ENCODE results near the gene OR13C8. TPM values are rescaled to one million over a fixed set of nuclear protein-coding genes. Genes with fewer than 3 reads are reported as not detected.

The OR13C8 gene
- total RNA-seq, 4 donors from 2014 or later, result not detected

- H3K9me3 ChIP-seq, result peaks cover 0 to 16% (median 0%) of the 10 kb centered on the region in 4 donors
- no peak for TF ChIP-seq CTCF (IDR thresholded peaks at IDR 0.05)
- no peak for TF ChIP-seq POLR2A (IDR thresholded peaks at IDR 0.05)
- TF ChIP-seq EP300 (IDR thresholded peaks at IDR 0.05), result no peak
- DNase-seq (ENCODE audit: low spot score in 2 of 2), result no peak
- no peak overlapping the region for H3K4me3 ChIP-seq
- 80 to 82% methylated on average over 1 of the region's 1 CpG for WGBS, 2 donors
- no peaks in the 10 kb centered on the region for H3K27me3 ChIP-seq
- H3K36me3 ChIP-seq, result no peaks in the 10 kb centered on the region
- no peak overlapping the region for H3K27ac ChIP-seq
- H3K4me1 ChIP-seq, result no peaks in the 10 kb centered on the region
These were observed 3.6 kb downstream of the OR13C8 start for GRCh38 chr9:104572612-104573011.

- H3K9me3 ChIP-seq, result peaks cover 0 to 16% (median 0%) of the 10 kb centered on the region in 4 donors
- H3K36me3 ChIP-seq, result no peaks in the 10 kb centered on the region
- no peak overlapping the region for H3K27ac ChIP-seq
- no peaks in the 10 kb centered on the region for H3K4me1 ChIP-seq
- no peak overlapping the region for H3K4me3 ChIP-seq
- WGBS, 2 donors, result 60 to 63% methylated on average over 2 of the region's 2 CpGs
- DNase-seq (ENCODE audit: low spot score in 2 of 2), result no peak
- no peak for TF ChIP-seq POLR2A (IDR thresholded peaks at IDR 0.05)
- no peaks in the 10 kb centered on the region for H3K27me3 ChIP-seq
These were observed 6.5 kb downstream of the OR13C8 start for GRCh38 chr9:104575456-104575855.

GRCh38 chr9:104577263-104577662, 8.3 kb downstream of the OR13C8 start:
- Histone ChIP-seq H3K4me1 (no peaks in the 10 kb centered on the region), H3K4me3 (no peak overlapping the region), H3K9me3 (peaks cover 0 to 10% (median 0%) of the 10 kb centered on the region in 4 donors), H3K27me3 (no peaks in the 10 kb centered on the region), H3K36me3 (no peaks in the 10 kb centered on the region), H3K27ac (no peak overlapping the region)
- no peak for DNase-seq (ENCODE audit: low spot score in 2 of 2)
- WGBS, 2 donors, result 83 to 87% methylated on average over 5 of the region's 5 CpGs
- no peak for TF ChIP-seq POLR2A (IDR thresholded peaks at IDR 0.05)
- no peak for TF ChIP-seq EP300 (IDR thresholded peaks at IDR 0.05)
- no peak for TF ChIP-seq CTCF (IDR thresholded peaks at IDR 0.05)

- H3K9me3 ChIP-seq, result no peaks in the 10 kb centered on the region
- H3K4me3 ChIP-seq, result no peak overlapping the region
- 88 to 100% methylated on average over 1 of the region's 1 CpG for WGBS, 2 donors
- no peaks in the 10 kb centered on the region for H3K36me3 ChIP-seq
- no peak for DNase-seq (ENCODE audit: low spot score in 2 of 2)
- TF ChIP-seq POLR2A (IDR thresholded peaks at IDR 0.05) (no peak), EP300 (IDR thresholded peaks at IDR 0.05) (no peak), CTCF (IDR thresholded peaks at IDR 0.05) (no peak)
- H3K4me1 ChIP-seq, result no peaks in the 10 kb centered on the region
- no peaks in the 10 kb centered on the region for H3K27me3 ChIP-seq
- H3K27ac ChIP-seq, result no peak overlapping the region
These were observed 11.6 kb downstream of the OR13C8 start for GRCh38 chr9:104580562-104580961.

- H3K4me3 ChIP-seq, result no peak overlapping the region
- H3K27ac ChIP-seq, result no peak overlapping the region
- no peak for DNase-seq (ENCODE audit: low spot score in 2 of 2)
- H3K36me3 ChIP-seq, result no peaks in the 10 kb centered on the region
- H3K4me1 ChIP-seq, result no peaks in the 10 kb centered on the region
- 21 to 31% methylated on average over 1 of the region's 1 CpG for WGBS, 2 donors
- no peak for TF ChIP-seq POLR2A (IDR thresholded peaks at IDR 0.05)
- TF ChIP-seq EP300 (IDR thresholded peaks at IDR 0.05), result no peak
- TF ChIP-seq CTCF (IDR thresholded peaks at IDR 0.05), result no peak
- no peaks in the 10 kb centered on the region for H3K27me3 ChIP-seq
- H3K9me3 ChIP-seq, result no peaks in the 10 kb centered on the region
These were observed 17.7 kb downstream of the OR13C8 start for GRCh38 chr9:104586496-104587180.

Data from tibial nerve (tissue), 4 donors.